ENCODE measurements around the gene TANGO2. TPM values are rescaled to one million over a fixed set of nuclear protein-coding genes. Genes with fewer than 3 reads are reported as not detected.
A peak's percentile ranks its signal among the peaks of the same experiment; 100 is the strongest.

The TANGO2 gene
- total and polyA plus RNA-seq, 2 donors (not counting 1 experiment from before 2014, with no cell fraction given): 75.5 to 75.6 TPM

DNA sequence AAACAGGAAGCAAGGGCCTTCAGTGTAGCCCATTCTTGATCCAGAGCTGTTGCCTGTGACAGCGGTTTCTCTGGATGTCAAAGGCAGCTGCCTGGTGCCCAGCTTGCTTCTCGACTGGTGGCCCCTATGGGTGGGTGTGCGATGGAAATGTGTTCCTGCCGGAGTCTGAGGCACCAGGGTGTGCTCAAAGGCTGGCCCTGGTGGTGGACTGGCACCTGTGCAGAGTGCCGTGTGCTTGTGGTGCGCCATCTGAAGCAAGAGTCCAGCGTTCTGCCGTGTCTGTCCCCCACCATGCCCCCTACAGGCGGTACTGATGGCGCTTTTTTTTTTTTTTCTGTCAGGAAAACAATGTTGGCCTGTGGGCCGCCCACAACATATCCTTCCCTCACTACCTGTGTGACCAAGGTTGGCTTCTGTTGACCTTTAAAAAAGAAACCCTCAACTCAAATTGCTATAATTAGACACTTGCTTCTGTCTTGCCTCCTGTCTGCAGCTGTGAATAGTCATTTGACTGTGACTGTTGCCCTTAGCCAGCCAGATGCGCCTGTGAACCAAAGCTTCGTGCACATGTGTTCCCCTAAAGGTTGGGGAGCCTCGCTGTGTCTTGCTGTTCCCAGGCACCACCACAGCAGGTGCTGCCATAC is 90.3 kb downstream of the TANGO2 start:
- Mint-ChIP-seq H3K27me3 (no peaks in the 10 kb centered on the region), H3K4me1 (peaks cover 14% of the 10 kb centered on the region), H3K4me3 (no peak overlapping the region), H3K27ac (peak overlapping the region; percentile 84), H3K9me3 (ENCODE audit: insufficient read depth) (no peaks in the 10 kb centered on the region)
- H3K36me3 ChIP-seq (replicated peaks in 1 of 2; ENCODE audit: control extremely low read depth in 1 of 2, control insufficient read depth in 1 of 2, extremely low read depth in 1 of 2, insufficient read depth in 2 of 2, low read length in 1 of 2): peaks cover 0 to 62% of the 10 kb centered on the region in 2 experiments
- no peak overlapping the region for H2AFZ ChIP-seq (ENCODE audit: insufficient read depth, low read depth, low read length, poor library complexity, severe bottlenecking)
- peak overlapping the region in 1 of 2 donors; percentile 59 for H3K27ac ChIP-seq (ENCODE audit: low read length in 2 of 2)
- no peak overlapping the region for H3K9ac ChIP-seq (ENCODE audit: low read length)
- TF ChIP-seq EZH2 (IDR thresholded peaks at IDR 0.05; ENCODE audit: borderline replicate concordance, insufficient read depth, low read depth, low read length, poor library complexity, severe bottlenecking): no peak
- TF ChIP-seq, protein P1, sequence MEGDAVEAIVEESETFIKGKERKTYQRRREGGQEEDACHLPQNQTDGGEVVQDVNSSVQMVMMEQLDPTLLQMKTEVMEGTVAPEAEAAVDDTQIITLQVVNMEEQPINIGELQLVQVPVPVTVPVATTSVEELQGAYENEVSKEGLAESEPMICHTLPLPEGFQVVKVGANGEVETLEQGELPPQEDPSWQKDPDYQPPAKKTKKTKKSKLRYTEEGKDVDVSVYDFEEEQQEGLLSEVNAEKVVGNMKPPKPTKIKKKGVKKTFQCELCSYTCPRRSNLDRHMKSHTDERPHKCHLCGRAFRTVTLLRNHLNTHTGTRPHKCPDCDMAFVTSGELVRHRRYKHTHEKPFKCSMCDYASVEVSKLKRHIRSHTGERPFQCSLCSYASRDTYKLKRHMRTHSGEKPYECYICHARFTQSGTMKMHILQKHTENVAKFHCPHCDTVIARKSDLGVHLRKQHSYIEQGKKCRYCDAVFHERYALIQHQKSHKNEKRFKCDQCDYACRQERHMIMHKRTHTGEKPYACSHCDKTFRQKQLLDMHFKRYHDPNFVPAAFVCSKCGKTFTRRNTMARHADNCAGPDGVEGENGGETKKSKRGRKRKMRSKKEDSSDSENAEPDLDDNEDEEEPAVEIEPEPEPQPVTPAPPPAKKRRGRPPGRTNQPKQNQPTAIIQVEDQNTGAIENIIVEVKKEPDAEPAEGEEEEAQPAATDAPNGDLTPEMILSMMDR (IDR thresholded peaks at IDR 0.05): peak; percentile 35
- H3K79me2 ChIP-seq (ENCODE audit: control insufficient read depth, insufficient read depth, low read length): peaks cover 12% of the 10 kb centered on the region
- peaks cover 4% of the 10 kb centered on the region for H4K20me1 ChIP-seq (ENCODE audit: control insufficient read depth, insufficient read depth, low read length, poor library complexity, severe bottlenecking)
- DNase-seq (peak; percentile 52), ATAC-seq (ENCODE audit: low read depth) (peak; percentile 72)
- intact Hi-C loops (cut with micrococcal nuclease): loop anchor here (10.0 kb wide), 1 partner anchor 744 kb away; the partner anchor contains the start of genes PI4KA and SNAP29
- no peak overlapping the region for H3K4me2 ChIP-seq (replicated peaks; ENCODE audit: low read depth, low read length, poor library complexity, severe bottlenecking)
- H3K9me3 ChIP-seq (ENCODE audit: control extremely low read depth in 1 of 3, control insufficient read depth in 2 of 3, insufficient read depth in 1 of 3, low read length in 2 of 3): no peaks in the 10 kb centered on the region
- H3K27me3 ChIP-seq (replicated peaks in 1 of 4; ENCODE audit: control extremely low read depth in 1 of 4, control insufficient read depth in 3 of 4, insufficient read depth in 4 of 4, low read length in 3 of 4): no peaks in the 10 kb centered on the region
- H3K4me3 ChIP-seq (ENCODE audit: control extremely low read depth in 1 of 5, extremely low read depth in 1 of 5, insufficient read depth in 1 of 5, low read depth in 2 of 5, low read length in 4 of 5): no peak overlapping the region
- 51% methylated on average over 13 of the region's 14 CpGs for WGBS (ENCODE audit: insufficient coverage)
- peaks cover 4 to 19% of the 10 kb centered on the region in 2 donors for H3K4me1 ChIP-seq (ENCODE audit: control insufficient read depth in 2 of 2, insufficient read depth in 2 of 2, low read length in 2 of 2)
- ChIA-PET CTCF (interaction anchor here (0.7 to 1.6 kb wide), 8 partner anchors 9 to 340 kb away, joined by 3 to 5 read pairs (median 3); partner anchors contain the start of gene TANGO2), POLR2A (interaction anchor here (0.7 kb wide), 1 partner anchor 916 kb away, joined by 9 read pairs; no protein-coding TSS in a partner anchor)

Measured in B cell (primary cell).